RPMI8226 (cell line): ENCODE results near the gene DOCK2.

Experiments
- DNase-seq: peaks from one replicate; pipeline ENCODE4 v3.0.0-alpha.2; 2015

DOCK2 gene

GRCh38 chr5:170008376-170008775, 371.3 kb downstream of the DOCK2 start:
- DNase-seq, result no peak

- DNase-seq, result no peak
These were observed 373.5 kb downstream of the DOCK2 start for GRCh38 chr5:170010595-170010994.

- DNase-seq, result no peak
These were observed 374.7 kb downstream of the DOCK2 start for GRCh38 chr5:170011751-170012150.

GRCh38 chr5:170012622-170013021, 375.5 kb downstream of the DOCK2 start:
- DNase-seq, result no peak

- no peak for DNase-seq
These were observed 383.3 kb downstream of the DOCK2 start for GRCh38 chr5:170020423-170020822.

GRCh38 chr5:170021506-170021905, 384.4 kb downstream of the DOCK2 start:
- DNase-seq, result no peak

- DNase-seq, result no peak
These were observed 388.8 kb downstream of the DOCK2 start for GRCh38 chr5:170025853-170026252.

GRCh38 chr5:170028124-170028523, 391.0 kb downstream of the DOCK2 start:
- no peak for DNase-seq

GRCh38 chr5:170034231-170034630, 397.2 kb downstream of the DOCK2 start:
- no peak for DNase-seq

- DNase-seq, result no peak
These were observed 401.2 kb downstream of the DOCK2 start for GRCh38 chr5:170038241-170038640.

- no peak for DNase-seq
These were observed 402.8 kb downstream of the DOCK2 start for GRCh38 chr5:170039830-170040229.

- no peak for DNase-seq
These were observed 409.2 kb downstream of the DOCK2 start for GRCh38 chr5:170046241-170046640.

- DNase-seq, result no peak
These were observed 412.6 kb downstream of the DOCK2 start for GRCh38 chr5:170049713-170050112.

GRCh38 chr5:170053896-170054295, 416.8 kb downstream of the DOCK2 start:
- no peak for DNase-seq

GRCh38 chr5:170055606-170056005, 418.5 kb downstream of the DOCK2 start:
- DNase-seq, result no peak

GRCh38 chr5:170056561-170057267, 419.6 kb downstream of the DOCK2 start:
- no peak for DNase-seq

GRCh38 chr5:170057311-170057710, 420.2 kb downstream of the DOCK2 start:
- no peak for DNase-seq

- DNase-seq, result no peak
These were observed 422.1 kb downstream of the DOCK2 start for GRCh38 chr5:170059221-170059620.

- DNase-seq, result no peak
These were observed 430.1 kb downstream of the DOCK2 start for GRCh38 chr5:170067152-170067551.

- no peak for DNase-seq
These were observed 430.6 kb downstream of the DOCK2 start for GRCh38 chr5:170067574-170068170.

GRCh38 chr5:170069512-170069911, 432.4 kb downstream of the DOCK2 start:
- no peak for DNase-seq

GRCh38 chr5:170070556-170071412, 433.7 kb downstream of the DOCK2 start:
- DNase-seq, result no peak

- no peak for DNase-seq
These were observed 434.7 kb downstream of the DOCK2 start for GRCh38 chr5:170071748-170072147.

GRCh38 chr5:170075696-170076095, 438.6 kb downstream of the DOCK2 start:
- no peak for DNase-seq
